Epithelial cell of esophagus (primary cell): ENCODE data around the gene RSAD1.

Experiments used
- DNase-seq: peaks from one replicate; pipeline ENCODE4 v3.0.0; 2010; ENCODE audit warnings: low read depth
- H3K4me3 ChIP-seq: 2 replicates; pipeline ENCODE4 v1.5.1; 2011; ENCODE audit warnings: mild to moderate bottlenecking, low read length, control low read depth
- CTCF ChIP-seq: IDR thresholded peaks from 2 replicates; pipeline ENCODE4 v1.5.1; 2011; ENCODE audit warnings: low read depth, mild to moderate bottlenecking, low read length, control low read depth, inconsistent platforms; ENCODE audit not compliant: insufficient read depth; ENCODE audit errors: missing control alignments

Gene RSAD1

DNA sequence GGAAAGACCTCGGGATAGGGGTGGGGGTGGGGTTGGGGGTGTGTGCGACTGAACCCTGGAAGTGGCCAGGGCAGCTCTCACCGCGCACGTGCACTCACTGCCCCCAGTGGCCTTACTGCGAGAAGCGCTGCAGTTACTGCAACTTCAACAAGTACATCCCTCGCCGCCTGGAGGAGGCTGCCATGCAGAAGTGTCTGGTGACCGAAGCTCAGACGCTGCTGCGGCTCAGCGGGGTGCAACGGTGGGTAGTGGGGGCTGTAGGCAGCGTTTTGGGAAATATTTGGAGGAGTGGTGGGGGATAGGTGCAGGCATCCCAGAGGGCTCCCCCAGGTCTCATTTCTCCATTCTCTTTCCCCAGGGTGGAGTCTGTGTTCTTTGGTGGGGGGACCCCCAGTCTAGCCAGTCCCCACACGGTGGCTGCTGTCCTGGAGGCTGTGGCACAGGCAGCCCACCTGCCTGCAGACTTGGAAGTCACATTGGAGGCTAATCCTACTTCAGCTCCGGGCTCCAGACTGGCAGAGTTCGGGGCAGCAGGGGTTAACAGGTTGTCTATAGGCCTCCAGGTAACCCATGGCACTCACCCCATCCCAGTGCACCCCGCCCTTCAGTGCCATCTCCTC is 972 bp downstream of the RSAD1 start:
- peak; percentile 60 for TF ChIP-seq CTCF
- peak; percentile 72 for DNase-seq
- H3K4me3 ChIP-seq = peak overlapping the region; percentile 89

- H3K4me3 ChIP-seq = no peak overlapping the region
- DNase-seq = no peak
- TF ChIP-seq CTCF = no peak
These were observed 1.6 kb downstream of the RSAD1 start for GRCh38 chr17:50480142-50480764.

DNA sequence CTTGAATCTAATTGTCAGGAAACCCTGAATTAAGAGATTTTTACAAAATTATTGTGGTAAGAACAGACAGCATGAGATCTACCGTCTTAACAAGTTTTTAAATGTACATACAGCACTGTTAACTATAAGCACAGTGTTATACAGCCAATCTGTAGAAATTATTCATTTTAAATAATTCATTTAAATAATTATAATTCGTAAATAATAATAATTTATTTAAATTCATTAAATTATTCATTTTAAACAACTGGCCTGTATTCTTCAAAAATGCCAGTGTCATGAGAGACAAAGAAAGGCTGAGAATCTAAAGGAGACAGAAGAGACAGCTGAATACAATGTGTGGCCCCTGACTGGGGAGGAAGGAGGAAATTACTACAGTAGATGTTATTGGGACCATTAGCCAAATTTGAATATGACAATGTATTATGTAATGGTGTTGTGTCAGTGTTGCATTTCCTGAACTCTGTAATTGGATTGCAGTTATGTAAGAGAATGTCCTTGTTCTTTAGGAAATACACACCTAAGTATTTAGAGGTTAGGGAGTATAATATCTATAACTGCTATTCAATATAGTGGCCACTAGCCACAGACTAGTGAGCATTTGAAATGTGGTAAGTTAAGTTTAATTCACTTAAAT is 2.3 kb downstream of the RSAD1 start:
- H3K4me3 ChIP-seq = no peak overlapping the region
- TF ChIP-seq CTCF = no peak
- DNase-seq = peak; percentile 65

- no peak for DNase-seq
- TF ChIP-seq CTCF = no peak
- no peak overlapping the region for H3K4me3 ChIP-seq
These were observed 3.0 kb downstream of the RSAD1 start for GRCh38 chr17:50481648-50482047.

DNA sequence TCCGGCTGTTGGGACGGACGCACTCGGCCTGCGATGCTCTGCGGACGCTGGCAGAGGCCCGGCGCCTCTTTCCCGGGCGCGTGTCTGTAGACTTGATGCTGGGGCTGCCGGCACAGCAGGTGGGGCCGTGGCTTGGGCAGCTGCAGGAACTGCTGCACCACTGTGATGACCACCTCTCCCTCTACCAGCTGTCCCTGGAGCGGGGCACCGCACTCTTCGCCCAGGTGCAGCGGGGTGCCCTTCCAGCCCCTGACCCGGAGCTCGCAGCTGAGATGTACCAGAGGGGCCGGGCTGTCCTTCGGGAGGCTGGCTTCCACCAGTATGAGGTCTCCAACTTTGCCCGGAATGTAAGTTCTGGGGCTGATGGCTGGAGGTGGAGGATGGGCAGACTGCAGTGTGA is 3.5 kb downstream of the RSAD1 start:
- no peak for TF ChIP-seq CTCF
- DNase-seq = no peak
- H3K4me3 ChIP-seq = no peak overlapping the region

DNA sequence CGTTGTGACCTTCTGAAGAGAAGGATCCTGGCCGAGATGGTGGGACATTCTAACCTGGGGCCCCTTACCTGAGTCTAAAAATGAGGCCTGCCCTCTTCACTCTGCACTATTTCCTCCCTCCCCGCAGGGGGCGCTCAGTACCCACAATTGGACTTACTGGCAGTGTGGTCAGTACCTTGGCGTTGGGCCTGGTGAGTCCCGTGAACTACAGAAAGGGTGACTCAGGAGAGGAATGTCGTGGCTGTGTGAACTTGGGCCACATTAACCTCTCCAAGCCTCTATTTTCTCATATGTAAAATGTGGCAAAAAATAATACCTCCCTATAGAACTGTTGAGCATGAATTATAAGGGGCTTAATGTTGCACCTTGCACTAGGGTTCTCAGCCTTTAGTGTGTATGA is 3.9 kb downstream of the RSAD1 start:
- H3K4me3 ChIP-seq = no peak overlapping the region
- TF ChIP-seq CTCF = peak; percentile 95
- DNase-seq = peak; percentile 88

GRCh38 chr17:50483266-50483665 is 4.6 kb downstream of the RSAD1 start:
- no peak for TF ChIP-seq CTCF
- H3K4me3 ChIP-seq = no peak overlapping the region
- DNase-seq = no peak
